IPS-11a (cell line): ENCODE measurements around the gene SH3RF3.

Experiments
- H3K4me3 ChIP-seq: one replicate; pipeline ENCODE4 v1.5.1; 2013; ENCODE audit warnings: low read depth, low read length, control low read depth

Gene SH3RF3

GRCh38 chr2:109176928-109177327 is 47.9 kb downstream of the SH3RF3 start:
- H3K4me3 ChIP-seq: no peak overlapping the region

- no peak overlapping the region for H3K4me3 ChIP-seq
Observed at GRCh38 chr2:109177635-109178034, 48.6 kb downstream of the SH3RF3 start.

- H3K4me3 ChIP-seq: no peak overlapping the region
Observed at GRCh38 chr2:109178968-109179367, 50.0 kb downstream of the SH3RF3 start.

GRCh38 chr2:109180786-109181185 is 51.8 kb downstream of the SH3RF3 start:
- H3K4me3 ChIP-seq: no peak overlapping the region

GRCh38 chr2:109182426-109182825 is 53.4 kb downstream of the SH3RF3 start:
- H3K4me3 ChIP-seq: no peak overlapping the region

- no peak overlapping the region for H3K4me3 ChIP-seq
Observed at GRCh38 chr2:109183871-109184270, 54.9 kb downstream of the SH3RF3 start.

GRCh38 chr2:109184368-109184767 is 55.4 kb downstream of the SH3RF3 start:
- no peak overlapping the region for H3K4me3 ChIP-seq

GRCh38 chr2:109185338-109185737 is 56.3 kb downstream of the SH3RF3 start:
- no peak overlapping the region for H3K4me3 ChIP-seq

GRCh38 chr2:109185821-109186570 is 57.0 kb downstream of the SH3RF3 start:
- H3K4me3 ChIP-seq: no peak overlapping the region

- no peak overlapping the region for H3K4me3 ChIP-seq
Observed at GRCh38 chr2:109186656-109187250, 57.7 kb downstream of the SH3RF3 start.

GRCh38 chr2:109187711-109188495 is 58.9 kb downstream of the SH3RF3 start:
- H3K4me3 ChIP-seq: no peak overlapping the region

- H3K4me3 ChIP-seq: no peak overlapping the region
Observed at GRCh38 chr2:109188496-109188890, 59.5 kb downstream of the SH3RF3 start.

GRCh38 chr2:109188898-109189297 is 59.9 kb downstream of the SH3RF3 start:
- H3K4me3 ChIP-seq: no peak overlapping the region

GRCh38 chr2:109189751-109190150 is 60.7 kb downstream of the SH3RF3 start:
- H3K4me3 ChIP-seq: no peak overlapping the region

GRCh38 chr2:109193807-109194619 is 65.0 kb downstream of the SH3RF3 start:
- no peak overlapping the region for H3K4me3 ChIP-seq

- no peak overlapping the region for H3K4me3 ChIP-seq
Observed at GRCh38 chr2:109194620-109194937, 65.6 kb downstream of the SH3RF3 start.

GRCh38 chr2:109195193-109196045 is 66.4 kb downstream of the SH3RF3 start:
- no peak overlapping the region for H3K4me3 ChIP-seq

- no peak overlapping the region for H3K4me3 ChIP-seq
Observed at GRCh38 chr2:109196081-109196875, 67.3 kb downstream of the SH3RF3 start.
